Glomerular visceral epithelial cell (primary cell): ENCODE measurements around the gene NRL.
A peak's percentile ranks its signal among the peaks of the same experiment; 100 is the strongest.
"Not testable (repeated sequence)": the region's sequence is repeated elsewhere in the genome, so short reads cannot be mapped to it uniquely, and the experiment has no call there.

ENCODE experiments used
- DNase-seq: peaks from one replicate; pipeline ENCODE4 v3.0.0-alpha.2; 2016; ENCODE audit errors: extremely low spot score

The NRL gene

DNA sequence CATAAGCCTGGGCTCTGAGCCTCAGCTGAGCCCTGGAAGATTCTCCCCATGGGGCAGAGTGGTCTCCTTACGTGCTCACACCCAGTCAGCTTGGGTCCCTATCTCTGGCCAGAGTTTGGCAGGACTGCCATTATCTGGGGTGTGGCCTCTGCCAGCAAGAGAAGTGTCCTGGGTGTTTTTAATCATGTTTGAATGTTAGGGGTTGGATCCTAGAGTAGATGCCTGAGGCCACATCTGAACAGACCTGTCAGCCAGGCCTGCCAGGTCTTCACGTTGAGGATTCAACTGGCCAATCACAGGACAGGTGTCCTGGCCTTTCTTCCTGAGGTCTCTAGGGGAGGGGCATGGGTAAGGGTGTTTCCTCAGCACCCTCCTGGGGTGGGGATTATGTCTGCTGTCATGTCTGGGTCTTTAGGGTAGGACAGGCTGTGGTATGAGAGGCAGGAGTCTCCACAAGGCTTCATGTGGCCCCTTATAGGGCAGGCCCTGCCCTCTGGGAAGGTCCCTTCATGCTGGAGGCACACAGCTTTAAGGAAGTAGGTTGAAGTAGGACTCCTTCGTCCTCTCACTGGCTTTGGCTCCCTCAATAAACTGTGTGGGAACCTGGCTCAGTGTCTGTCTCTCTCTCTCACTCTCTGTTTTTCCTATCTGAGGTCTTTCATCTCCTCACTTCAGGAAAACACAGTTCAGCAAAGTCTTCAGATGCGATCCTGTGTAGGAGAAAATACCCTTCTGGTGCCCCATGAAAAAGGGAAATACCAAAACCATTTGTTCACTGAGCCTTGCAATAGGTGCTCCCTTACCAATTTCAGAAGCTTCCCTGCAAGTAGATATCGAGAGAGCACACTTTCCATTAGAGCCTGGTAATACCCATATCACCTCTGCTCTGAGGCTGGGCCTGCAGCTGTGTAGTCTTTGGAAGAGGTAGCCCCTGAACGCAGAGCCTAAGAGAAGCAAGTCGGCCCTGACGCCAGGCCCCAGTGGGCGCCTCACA is 9.0 kb upstream of the NRL start:
- no peak for DNase-seq

GRCh38 chr14:24122898-24123297 is 8.1 kb upstream of the NRL start:
- no peak for DNase-seq

DNA sequence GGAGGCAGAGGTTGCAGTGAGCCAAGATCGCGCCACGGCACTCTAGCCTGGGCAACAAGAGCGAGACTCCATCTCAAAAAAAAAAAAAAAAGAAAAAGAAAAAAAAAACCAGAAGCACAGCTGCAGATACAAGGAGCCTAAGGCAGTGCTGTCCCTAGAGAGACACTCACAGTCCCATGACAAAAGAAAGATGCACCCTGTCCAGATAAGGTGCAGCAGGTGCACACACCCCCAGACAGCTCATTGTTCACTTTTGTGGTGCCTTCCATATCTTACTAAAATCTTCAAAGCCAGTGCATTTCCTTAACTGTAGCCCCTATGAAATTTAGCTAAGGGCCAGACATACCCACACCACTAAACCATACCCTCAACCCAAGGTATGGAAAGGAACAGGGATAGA is 7.7 kb upstream of the NRL start:
- DNase-seq = no peak

GRCh38 chr14:24121210-24121609 is 6.5 kb upstream of the NRL start:
- no peak for DNase-seq

DNA sequence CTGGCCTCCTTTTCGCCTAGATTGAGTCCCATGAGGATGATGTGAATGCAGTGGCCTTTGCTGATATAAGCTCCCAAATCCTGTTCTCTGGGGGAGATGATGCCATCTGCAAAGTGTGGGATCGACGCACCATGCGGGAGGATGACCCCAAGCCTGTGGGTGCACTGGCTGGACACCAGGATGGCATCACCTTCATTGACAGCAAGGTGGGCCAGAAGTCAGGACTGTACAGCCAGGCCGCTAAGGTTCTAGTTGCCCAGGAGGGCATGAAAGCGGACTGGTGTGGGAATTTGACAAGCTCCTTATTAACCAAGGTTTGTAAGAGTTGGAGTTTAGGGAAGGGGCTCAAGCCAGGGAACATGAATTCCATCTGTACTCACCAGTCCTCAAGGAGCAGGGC is 4.9 kb upstream of the NRL start:
- DNase-seq = no peak

DNA sequence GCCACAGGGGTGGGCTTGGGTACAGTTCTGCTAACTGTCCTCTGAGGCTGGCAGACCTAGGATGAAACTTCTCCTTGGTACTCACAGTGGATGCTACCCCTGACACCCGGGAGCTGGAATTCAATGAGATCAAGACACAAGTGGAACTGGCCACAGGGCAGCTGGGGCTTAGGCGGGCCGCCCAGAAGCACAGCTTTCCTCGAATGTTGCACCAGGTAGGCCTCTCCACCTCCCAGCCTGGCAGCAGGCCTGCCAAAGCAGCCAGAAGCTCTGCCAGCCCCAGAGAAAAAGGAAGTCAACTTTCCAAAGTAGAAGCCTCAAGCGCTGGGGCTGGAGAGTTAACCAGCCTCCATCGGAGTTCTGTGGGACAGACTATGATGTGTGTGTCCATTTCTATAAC is 2.4 kb upstream of the NRL start:
- no peak for DNase-seq

DNA sequence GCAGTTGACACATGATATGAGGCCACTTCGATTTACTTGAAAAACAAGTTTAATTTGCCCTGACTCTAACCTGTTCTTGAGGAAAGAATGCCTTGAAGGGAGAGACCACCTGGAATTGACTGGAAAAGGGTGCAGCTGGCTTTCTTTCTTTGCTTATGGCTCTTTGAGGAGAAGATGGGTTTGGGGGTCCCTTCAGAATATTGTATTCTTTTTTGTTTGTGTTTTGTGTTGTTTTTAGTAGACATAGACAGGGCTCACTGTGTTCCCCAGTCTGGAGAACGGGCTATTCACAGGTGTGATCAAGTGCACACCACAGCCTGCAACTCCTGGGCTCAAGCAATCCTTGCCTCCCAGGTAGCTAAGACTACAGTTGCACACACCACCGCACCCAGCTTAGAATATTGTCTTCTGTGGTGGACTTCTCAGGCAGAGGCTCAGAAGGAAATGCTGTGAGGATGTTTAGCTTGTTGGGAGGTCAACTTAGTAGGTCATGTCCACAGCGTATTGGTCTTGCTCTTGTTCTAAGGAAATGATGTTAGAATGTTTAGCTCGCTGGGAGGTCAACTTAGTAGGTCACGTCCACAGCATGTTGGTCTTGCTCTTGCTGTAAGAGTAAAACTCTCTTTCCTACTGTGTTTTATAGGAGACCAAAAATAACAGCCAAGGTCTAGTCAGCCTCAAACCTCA is 1.5 kb upstream of the NRL start:
- DNase-seq = no peak

DNA sequence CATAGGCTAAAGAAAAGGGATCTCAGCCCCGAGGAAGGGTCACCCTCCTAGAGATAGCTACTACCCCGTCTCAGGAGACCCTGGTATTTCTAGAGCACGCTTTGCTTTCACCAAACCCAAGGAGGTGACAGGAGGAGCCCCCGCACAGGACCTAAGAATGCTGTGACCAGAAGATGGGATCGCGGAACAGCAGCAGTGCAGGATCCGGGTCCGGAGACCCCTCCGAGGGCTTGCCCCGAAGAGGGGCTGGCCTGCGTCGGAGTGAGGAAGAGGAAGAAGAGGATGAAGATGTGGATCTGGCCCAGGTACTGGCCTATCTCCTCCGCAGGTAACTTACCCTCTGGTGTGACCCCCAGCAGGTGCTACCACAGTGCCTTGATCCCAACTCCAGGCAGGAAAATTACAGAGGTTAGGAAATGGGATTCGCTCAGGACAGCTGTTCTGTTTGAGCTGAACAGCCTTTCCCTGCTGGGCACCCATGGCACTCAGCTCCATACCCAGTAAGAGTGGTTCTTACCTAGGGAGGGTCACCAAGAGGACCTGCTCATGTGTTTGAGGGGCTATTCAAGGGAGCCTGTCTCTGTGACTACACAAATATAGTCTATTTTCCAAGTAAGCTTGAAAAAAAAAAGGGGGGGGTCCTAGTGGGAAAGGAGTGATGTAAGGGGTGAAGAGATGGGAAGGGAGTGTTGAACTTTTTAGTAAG is 826 bp upstream of the NRL start:
- DNase-seq = no peak

DNA sequence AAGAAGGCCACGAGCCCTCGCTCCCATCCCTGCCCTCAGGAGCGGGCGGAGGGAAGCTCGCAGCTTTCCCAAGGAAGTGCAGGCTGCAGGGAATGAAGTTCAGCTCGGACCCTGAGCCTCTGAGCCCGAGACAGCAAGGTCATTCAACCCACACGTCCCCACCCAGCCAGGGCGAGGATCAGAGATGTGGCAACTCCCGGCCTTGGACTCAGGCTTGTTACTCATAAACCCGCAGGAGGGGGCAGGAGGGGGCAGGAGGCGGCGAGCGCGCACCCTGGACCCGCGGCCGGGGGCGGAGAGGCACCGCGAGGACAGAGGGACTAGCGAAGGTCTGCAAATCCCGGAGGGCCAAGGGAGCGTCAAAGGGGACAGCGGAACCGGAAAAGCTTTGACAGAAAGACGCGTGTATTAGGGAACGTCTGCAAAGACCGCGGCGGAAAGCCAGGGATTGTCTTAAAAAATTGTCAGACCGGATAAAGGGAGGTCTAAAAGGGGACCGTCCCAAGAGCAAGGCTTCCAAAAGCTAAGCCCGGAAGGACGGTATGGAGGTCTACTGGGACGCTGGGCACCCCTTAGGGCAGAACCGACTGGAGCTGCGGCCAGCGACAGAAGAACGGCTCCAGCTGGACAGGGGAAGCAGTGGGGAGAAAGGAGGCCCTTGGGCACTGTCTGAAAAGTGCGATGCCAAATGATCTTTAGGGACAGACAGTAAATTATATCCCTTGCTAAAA is 783 bp downstream of the NRL start:
- peak; percentile 92 for DNase-seq

- DNase-seq = no peak
These were observed 1.4 kb downstream of the NRL start for GRCh38 chr14:24113379-24113800.

- DNase-seq = no peak
These were observed 4.2 kb downstream of the NRL start for GRCh38 chr14:24110523-24110922.

- DNase-seq = no peak
These were observed 4.7 kb downstream of the NRL start for GRCh38 chr14:24110060-24110459.

DNA sequence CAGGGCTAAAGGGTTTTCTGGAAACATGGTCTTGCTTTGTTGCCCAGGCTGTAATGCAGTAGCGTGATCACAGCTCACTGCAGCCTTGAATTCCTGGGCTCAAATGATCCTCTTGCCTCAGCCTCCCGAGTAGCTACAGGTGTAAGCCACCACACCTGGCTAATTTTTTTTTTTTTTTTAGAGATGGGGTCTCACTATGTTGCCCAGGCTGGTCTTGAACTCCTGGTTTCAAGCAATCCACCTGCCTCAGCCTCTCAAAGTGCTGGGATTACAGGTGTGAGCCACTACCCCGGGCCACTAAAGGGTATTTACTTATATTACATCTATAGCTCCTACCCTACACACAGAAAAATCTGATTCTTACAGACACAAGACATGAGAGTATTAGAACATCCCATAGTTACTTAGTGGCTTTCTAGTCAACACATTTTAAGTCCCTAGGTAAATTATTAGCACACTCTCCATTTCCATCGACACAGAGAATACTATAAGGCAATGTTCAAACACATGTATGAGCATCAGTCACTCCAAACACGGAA is 6.3 kb downstream of the NRL start:
- no peak for DNase-seq

- no peak for DNase-seq
These were observed 8.0 kb downstream of the NRL start for GRCh38 chr14:24106672-24107271.

DNA sequence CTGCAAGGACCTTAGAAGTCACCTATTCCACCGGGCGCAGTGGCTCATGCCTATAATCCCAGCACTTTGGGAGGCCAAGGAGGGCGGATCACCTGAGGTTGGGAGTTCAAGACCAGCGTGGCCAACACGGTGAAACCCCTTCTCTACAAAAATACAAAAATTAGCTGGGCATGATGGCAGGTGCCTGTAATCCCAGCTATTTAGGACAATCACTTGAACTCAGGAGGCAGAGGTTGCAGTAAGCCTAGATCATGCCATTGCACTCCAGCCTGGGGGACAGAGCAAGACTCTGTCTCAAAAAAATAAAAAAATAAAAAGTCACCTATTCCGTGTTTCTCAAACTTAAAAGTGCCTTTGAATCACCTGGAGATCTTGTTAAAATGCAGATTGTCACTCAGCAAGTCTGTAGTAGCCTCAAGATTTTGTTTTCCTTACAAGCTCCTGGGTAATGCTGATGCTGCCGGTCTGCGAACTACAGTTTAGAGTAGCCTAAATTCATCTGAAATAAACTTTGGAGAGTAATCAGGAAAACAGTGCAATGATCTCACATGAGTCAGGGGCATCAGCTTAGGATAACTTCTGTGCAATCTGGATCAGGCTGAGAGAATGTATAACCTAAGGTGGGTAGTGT is 9.0 kb downstream of the NRL start:
- not testable (repeated sequence) for DNase-seq

- no peak for DNase-seq
These were observed 11.3 kb downstream of the NRL start for GRCh38 chr14:24103451-24103850.

DNA sequence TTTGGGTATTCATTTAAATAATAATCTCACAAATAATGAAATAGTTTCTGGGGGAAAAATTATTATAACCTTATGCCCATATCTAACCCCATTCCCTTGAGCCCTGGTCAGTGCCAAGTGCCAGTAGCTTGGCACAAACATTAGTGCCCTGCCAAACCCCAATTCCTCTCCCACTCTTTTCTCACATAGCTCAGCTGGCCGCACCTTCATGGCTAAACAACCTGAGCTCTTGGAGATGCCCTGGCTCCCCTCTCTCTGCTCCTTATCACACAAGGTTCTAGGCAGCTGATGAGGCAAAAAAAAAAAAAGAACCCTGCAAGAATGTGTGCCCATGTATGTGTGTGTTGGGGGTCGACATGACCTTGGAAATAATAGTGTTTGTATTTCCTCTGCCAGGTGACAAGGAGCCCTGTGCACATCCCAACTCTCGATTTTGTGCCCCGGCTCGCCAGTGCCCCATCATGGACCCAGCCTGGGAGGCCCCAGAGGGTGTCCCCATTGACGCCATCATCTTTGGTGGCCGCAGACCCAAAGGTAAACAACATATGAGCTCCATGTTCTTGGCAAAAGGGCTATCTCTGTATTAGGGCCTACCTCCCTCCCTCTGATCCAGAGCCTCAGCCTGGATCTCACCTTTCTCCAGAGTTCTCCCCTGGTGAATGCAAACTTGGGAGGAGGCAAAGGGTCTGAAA is 12.2 kb downstream of the NRL start:
- no peak for DNase-seq

GRCh38 chr14:24100982-24101494 is 13.7 kb downstream of the NRL start:
- no peak for DNase-seq

DNA sequence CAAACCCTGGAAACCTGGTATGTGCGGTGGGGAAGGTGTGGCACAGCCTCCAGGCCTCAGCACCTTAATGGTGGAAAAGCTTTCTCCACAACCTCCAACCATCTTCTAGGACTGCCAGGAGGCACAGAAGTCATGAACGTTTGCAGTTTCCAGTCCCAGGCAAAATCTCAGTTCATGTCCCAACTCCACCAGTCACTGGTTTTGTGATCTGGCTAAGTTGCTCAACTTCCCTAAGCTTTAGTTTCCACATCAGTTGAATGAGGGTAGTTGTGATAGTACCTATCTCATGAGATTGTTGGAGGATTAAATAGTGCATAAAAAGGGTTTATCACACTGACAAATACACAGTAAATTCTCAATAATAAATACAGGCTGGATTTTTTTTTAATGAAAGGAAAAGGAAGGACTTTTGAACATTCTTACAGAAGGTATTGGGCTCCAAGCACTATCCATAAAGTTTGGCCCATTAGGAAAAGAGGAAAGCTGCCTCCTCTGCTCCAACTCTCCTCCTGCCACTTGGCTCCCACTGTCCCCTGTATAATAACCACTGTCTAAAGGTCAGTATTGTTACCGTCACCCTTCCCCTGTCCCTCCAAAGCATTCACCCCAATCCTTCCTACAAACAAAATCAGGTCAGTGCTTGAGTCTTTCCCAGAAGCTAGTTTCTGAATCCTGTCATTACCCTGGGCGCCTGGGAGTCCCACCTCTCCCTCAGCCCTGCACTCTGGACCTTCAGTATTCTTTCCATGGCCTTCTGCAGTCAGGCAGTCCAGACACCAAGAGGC is 14.4 kb downstream of the NRL start:
- DNase-seq = no peak
